Tongue (tissue), 2 donors: ENCODE data around the gene DCXR. TPM values are rescaled to one million over a fixed set of nuclear protein-coding genes. Genes with fewer than 3 reads are reported as not detected.

ENCODE experiments used
- DNase-seq: peaks from one replicate; pipeline ENCODE4 v3.0.0-alpha.2; 2015
- total RNA-seq: library from RNA; depleted of rRNA; stranded (reverse); fragments of >200 nt; gene quantifications from one replicate; pipeline ENCODE4 v1.2.3, GENCODE V29; 2014

DCXR gene
- total RNA-seq: 36.7 TPM

- peak; percentile 98 for DNase-seq
These were observed at the start of gene DCXR for GRCh38 chr17:82037092-82037888. TSS of gene DCXR (minus strand) at chr17:82037697. CDS start at chr17:82037682, 15 bp downstream.

- DNase-seq: no peak
These were observed 48.7 kb upstream of the DCXR start for GRCh38 chr17:82085931-82086764.

GRCh38 chr17:82085031-82085861 is 47.7 kb upstream of the DCXR start:
- DNase-seq: no peak

- DNase-seq: no peak
These were observed 47.0 kb upstream of the DCXR start for GRCh38 chr17:82084373-82085030.

- DNase-seq: no peak
These were observed 46.2 kb upstream of the DCXR start for GRCh38 chr17:82083533-82084359.

- DNase-seq: no peak
These were observed 45.5 kb upstream of the DCXR start for GRCh38 chr17:82083009-82083408.

- DNase-seq: no peak
These were observed 45.0 kb upstream of the DCXR start for GRCh38 chr17:82082456-82082855.

- no peak for DNase-seq
These were observed 44.5 kb upstream of the DCXR start for GRCh38 chr17:82081966-82082365.

- DNase-seq: no peak
These were observed 44.0 kb upstream of the DCXR start for GRCh38 chr17:82081546-82081945.

- DNase-seq: no peak
These were observed 43.4 kb upstream of the DCXR start for GRCh38 chr17:82080789-82081464.

GRCh38 chr17:82080048-82080788 is 42.7 kb upstream of the DCXR start:
- DNase-seq: no peak

- DNase-seq: no peak
These were observed 41.6 kb upstream of the DCXR start for GRCh38 chr17:82079001-82079677.

GRCh38 chr17:82078433-82078832 is 40.9 kb upstream of the DCXR start:
- DNase-seq: no peak

GRCh38 chr17:82077617-82078358 is 40.3 kb upstream of the DCXR start:
- DNase-seq: peak; percentile 26

GRCh38 chr17:82076785-82077591 is 39.5 kb upstream of the DCXR start:
- peak; percentile 28 for DNase-seq

GRCh38 chr17:82076018-82076784 is 38.7 kb upstream of the DCXR start:
- DNase-seq: no peak

GRCh38 chr17:82073446-82073845 is 35.9 kb upstream of the DCXR start:
- no peak for DNase-seq
